GM12801 (cell line): ENCODE measurements around the gene VPS41.

Experiments
- TF ChIP-seq, protein P1 (sequence below): IDR thresholded peaks from one replicate; pipeline ENCODE4 v1.5.1; 2011; ENCODE audit warnings: control low read depth; ENCODE audit not compliant: insufficient read length; ENCODE audit errors: extremely low read depth

Gene VPS41

DNA sequence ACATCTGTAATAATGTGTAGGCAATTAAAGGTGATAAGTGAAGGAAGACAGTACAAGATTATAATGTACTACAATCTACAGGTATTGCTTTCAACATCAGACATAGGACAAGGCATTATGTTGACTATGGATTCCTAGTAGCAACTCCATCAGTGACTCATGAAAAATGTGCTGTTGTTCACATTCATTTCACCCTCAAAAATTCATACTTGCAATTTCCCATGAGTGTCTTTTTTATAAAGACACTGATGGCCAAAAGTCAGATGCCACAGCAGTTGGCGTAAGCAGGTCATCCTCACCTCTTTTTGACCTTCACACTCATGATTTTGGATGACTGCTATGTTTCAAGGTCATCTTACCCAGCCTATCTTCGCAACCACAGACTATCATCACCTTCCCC is 177.8 kb downstream of the VPS41 start:
- TF ChIP-seq, protein P1, sequence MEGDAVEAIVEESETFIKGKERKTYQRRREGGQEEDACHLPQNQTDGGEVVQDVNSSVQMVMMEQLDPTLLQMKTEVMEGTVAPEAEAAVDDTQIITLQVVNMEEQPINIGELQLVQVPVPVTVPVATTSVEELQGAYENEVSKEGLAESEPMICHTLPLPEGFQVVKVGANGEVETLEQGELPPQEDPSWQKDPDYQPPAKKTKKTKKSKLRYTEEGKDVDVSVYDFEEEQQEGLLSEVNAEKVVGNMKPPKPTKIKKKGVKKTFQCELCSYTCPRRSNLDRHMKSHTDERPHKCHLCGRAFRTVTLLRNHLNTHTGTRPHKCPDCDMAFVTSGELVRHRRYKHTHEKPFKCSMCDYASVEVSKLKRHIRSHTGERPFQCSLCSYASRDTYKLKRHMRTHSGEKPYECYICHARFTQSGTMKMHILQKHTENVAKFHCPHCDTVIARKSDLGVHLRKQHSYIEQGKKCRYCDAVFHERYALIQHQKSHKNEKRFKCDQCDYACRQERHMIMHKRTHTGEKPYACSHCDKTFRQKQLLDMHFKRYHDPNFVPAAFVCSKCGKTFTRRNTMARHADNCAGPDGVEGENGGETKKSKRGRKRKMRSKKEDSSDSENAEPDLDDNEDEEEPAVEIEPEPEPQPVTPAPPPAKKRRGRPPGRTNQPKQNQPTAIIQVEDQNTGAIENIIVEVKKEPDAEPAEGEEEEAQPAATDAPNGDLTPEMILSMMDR: no peak

DNA sequence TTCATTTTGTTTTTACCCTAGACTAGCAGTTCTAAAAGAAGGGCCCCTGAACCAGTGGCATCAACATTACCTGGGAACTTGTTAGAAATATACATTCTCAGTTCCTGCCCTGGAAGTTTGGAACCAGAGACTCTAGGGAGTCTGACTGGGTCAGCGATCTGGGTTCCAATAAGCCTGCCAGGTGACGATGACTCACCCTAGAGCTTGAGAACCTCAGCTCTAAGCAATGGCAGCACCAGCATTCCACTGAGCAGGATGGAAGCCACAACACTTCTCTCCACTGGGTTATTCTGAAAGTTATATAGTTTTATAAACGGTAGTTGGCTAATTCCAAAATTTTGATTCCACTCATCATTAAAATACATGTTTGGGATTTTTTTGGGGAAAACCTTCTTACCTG is 180.8 kb downstream of the VPS41 start:
- TF ChIP-seq, protein P1: no peak

DNA sequence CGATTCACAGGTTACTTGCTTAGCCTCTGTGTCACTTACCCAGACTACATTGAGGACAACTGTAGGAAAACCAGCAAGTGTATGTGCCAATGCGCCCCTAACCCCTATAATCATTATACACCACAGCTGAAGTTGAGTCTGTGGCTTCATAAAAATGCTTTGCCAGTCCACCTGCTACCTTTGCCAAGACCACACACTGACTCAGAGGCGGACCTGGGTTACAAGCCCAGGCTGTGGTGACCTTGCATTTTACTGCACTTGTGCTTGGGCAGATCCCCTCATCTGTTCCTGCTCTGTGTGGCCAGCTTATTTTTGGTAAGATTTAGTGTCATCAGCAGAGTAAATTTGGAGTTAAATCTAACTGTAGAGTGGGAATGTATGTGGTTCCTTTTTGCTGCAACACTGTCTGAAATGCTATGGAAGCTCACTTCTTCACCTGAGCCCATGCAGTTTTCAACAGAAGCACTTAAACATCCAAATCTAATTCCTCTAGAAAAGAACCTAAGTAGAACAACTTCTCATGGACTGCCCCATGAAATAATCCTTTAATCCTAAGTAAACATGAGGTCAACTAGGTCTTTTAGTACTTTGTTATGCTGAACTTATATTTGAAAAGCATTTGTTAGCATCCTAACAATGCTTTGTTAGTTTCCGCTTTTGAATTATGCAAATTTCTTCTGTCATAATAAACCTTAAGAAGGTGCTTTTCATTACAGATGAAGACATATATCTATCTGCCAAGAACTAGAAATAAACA is 181.6 kb downstream of the VPS41 start:
- TF ChIP-seq, protein P1: no peak

DNA sequence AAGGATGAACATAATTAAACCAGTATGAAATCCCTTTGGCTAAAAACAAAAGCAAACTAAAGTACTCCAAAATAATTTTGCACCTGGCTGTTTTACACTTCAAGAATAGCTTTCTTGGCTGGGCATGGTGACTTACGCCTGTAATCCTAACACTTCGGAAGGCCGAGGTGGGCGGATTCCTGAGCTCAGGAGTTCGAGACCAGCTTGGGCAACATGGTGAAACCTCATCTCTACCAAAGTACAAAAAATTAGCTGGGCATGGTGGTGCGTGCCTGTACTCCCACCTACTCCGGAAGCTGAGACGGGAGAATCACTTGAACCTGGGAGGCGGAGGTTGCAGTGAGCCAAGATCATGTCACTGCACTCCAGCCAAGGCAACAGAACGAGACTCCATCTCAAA is 185.7 kb downstream of the VPS41 start:
- TF ChIP-seq, protein P1: no peak

DNA sequence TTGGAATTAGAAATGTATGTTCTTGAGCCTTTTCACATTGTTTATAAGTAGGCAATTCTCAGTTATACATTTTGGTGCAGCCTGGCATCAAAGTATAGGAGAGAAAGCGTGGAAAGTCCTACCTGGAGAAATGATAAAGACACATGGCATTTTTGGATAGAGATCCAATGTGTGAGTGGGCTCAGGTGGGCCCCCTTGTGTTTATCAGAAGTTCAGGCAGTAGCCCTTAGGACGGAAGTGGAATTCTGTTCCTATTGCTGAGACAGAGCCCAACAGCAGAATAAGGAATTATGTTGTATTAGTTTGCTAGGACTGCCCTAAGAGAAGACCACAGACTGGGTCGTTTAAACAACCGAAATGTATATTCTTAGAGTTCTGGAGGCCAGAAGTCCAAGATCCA is 192.6 kb downstream of the VPS41 start:
- TF ChIP-seq, protein P1: no peak

DNA sequence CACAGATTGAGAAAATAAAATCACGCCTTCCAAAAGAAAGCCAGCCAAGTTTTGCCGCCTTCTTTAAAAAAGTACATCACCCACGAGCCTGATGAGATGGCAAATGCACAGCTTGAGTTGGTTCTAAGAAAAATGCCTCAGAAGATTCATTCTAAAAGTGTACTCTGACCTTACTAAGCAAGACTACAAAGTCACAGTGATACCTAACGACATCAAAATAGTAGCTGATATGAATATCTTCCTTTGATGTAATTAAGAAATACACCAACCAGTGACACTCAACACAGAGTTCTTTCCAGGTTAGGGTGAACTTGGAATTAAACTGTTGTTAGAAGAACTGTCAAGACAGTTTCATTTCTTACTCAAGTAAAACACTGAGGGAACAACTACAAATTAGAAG is 199.9 kb downstream of the VPS41 start:
- TF ChIP-seq, protein P1: no peak

DNA sequence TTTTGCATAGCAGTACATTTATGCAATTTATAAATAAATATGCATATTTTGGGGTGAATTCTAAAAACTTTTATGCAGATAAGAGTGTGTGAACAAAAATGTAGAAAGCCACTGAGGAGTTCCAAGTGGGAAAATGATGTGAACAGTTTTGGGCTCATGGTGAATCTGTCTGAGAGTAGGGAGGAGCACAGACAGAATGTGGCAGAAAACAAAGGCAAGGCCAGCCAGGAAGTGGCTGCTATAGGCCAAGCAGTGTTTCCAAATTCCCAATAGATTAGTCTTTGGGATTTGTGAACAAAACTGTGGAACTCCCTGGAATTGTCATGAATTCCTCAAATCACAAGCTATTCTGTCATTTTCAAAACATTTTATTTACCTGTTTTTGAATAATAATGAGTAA is 204.2 kb downstream of the VPS41 start:
- TF ChIP-seq, protein P1: no peak
